Liver (tissue), 9 donors: ENCODE measurements around the gene CHRM2. TPM values are rescaled to one million over a fixed set of nuclear protein-coding genes. Genes with fewer than 3 reads are reported as not detected.

Source experiments
- DNase-seq: peaks from one replicate; pipeline ENCODE4 v3.0.0-alpha.2; 2017; ENCODE audit warnings: low spot score
- H3K27ac ChIP-seq, 2 donors: one replicate each; pipeline ENCODE4 v1.7.0; 2013; ENCODE audit warnings: inconsistent platforms in 2 of 2, low read length in 2 of 2, control low read depth in 1 of 2, low read depth in 1 of 2, mild to moderate bottlenecking in 1 of 2
- H3K27me3 ChIP-seq, 4 donors: one replicate each; pipeline versions ENCODE4 v1.6.1 to v1.7.0; 2013; ENCODE audit warnings: low read length in 3 of 4, inconsistent platforms in 1 of 4, mild to moderate bottlenecking in 1 of 4, moderate library complexity in 1 of 4; ENCODE audit not compliant: control insufficient read depth in 4 of 4, insufficient read depth in 4 of 4
- H3K36me3 ChIP-seq, 4 donors: one replicate each; pipeline versions ENCODE4 v1.6.1 to v1.7.0; 2013; ENCODE audit warnings: low read length in 3 of 4, mild to moderate bottlenecking in 3 of 4, low read depth in 1 of 4, moderate library complexity in 1 of 4; ENCODE audit not compliant: control insufficient read depth in 4 of 4, insufficient read depth in 3 of 4
- H3K4me1 ChIP-seq, 4 donors: one replicate each; pipeline versions ENCODE4 v1.6.1 to v1.7.0; 2013; ENCODE audit warnings: low read length in 3 of 4, mild to moderate bottlenecking in 3 of 4, moderate library complexity in 1 of 4; ENCODE audit not compliant: control insufficient read depth in 4 of 4, insufficient read depth in 4 of 4
- H3K4me3 ChIP-seq, 3 donors: one replicate each; pipeline versions ENCODE4 v1.6.1 to v1.7.0; 2013; ENCODE audit warnings: low read length in 3 of 3, control low read depth in 1 of 3, low read depth in 1 of 3, mild to moderate bottlenecking in 1 of 3
- H3K9ac ChIP-seq, 2 donors: one replicate each; pipeline ENCODE4 v1.7.0; 2013; ENCODE audit warnings: low read length in 2 of 2, mild to moderate bottlenecking in 2 of 2, moderate library complexity in 2 of 2, control low read depth in 1 of 2, low read depth in 1 of 2
- H3K9me3 ChIP-seq, 4 donors: one replicate each; pipeline versions ENCODE4 v1.6.1 to v1.7.0; 2013; ENCODE audit warnings: low read length in 3 of 4; ENCODE audit not compliant: control insufficient read depth in 4 of 4
- ATF3 ChIP-seq: IDR thresholded peaks from 2 replicates; pipeline ENCODE4 v1.6.1; 2016; ENCODE audit warnings: antibody characterized with exemption
- CTCF ChIP-seq: fragments of 150-350 bp; IDR thresholded peaks from 2 replicates; pipeline ENCODE4 v1.5.1; 2017; ENCODE audit warnings: improper control_type of control experiment, low read depth, low read length; ENCODE audit not compliant: missing input control
- EGR1 ChIP-seq, 2 donors: IDR thresholded peaks; 2 replicates each; pipeline ENCODE4 v1.6.1; 2016 to 2018; ENCODE audit warnings: antibody characterized with exemption in 2 of 2, low read depth in 2 of 2
- FOXA1 ChIP-seq: IDR thresholded peaks from 2 replicates; pipeline ENCODE4 v1.6.1; 2016; ENCODE audit warnings: antibody characterized with exemption
- FOXA2 ChIP-seq: IDR thresholded peaks from 2 replicates; pipeline ENCODE4 v1.6.1; 2016; ENCODE audit warnings: antibody characterized with exemption
- HNF4A ChIP-seq, 2 donors: conservative IDR thresholded peaks; 2 replicates each; pipeline ENCODE4 v1.6.1; 2016; ENCODE audit warnings: antibody characterized with exemption in 2 of 2, mild to moderate bottlenecking in 2 of 2
- HNF4G ChIP-seq: IDR thresholded peaks from 2 replicates; pipeline ENCODE4 v1.6.1; 2016; ENCODE audit warnings: antibody characterized with exemption
- MAX ChIP-seq: IDR thresholded peaks from 2 replicates; pipeline ENCODE4 v1.6.1; 2016; ENCODE audit warnings: antibody characterized with exemption
- NR2F2 ChIP-seq: IDR thresholded peaks from 2 replicates; pipeline ENCODE4 v1.6.1; 2016; ENCODE audit warnings: antibody characterized with exemption
- RAD21 ChIP-seq, 2 donors: IDR thresholded peaks; 2 replicates each; pipeline ENCODE4 v1.6.1; 2016; ENCODE audit warnings: antibody characterized with exemption in 2 of 2, mild to moderate bottlenecking in 2 of 2
- REST ChIP-seq: IDR thresholded peaks from 2 replicates; pipeline ENCODE4 v1.6.1; 2016; ENCODE audit warnings: antibody characterized with exemption, mild to moderate bottlenecking
- RXRA ChIP-seq, 2 donors: IDR thresholded peaks; 2 replicates each; pipeline ENCODE4 v1.6.1; 2017 to 2018; ENCODE audit warnings: antibody characterized with exemption in 2 of 2, mild to moderate bottlenecking in 1 of 2
- SP1 ChIP-seq: IDR thresholded peaks from 2 replicates; pipeline ENCODE4 v1.6.1; 2018; ENCODE audit warnings: antibody characterized with exemption, mild to moderate bottlenecking
- TAF1 ChIP-seq: conservative IDR thresholded peaks from 2 replicates; pipeline ENCODE4 v1.6.1; 2016; ENCODE audit warnings: antibody characterized with exemption, mild to moderate bottlenecking
- YY1 ChIP-seq: IDR thresholded peaks from 2 replicates; pipeline ENCODE4 v1.6.1; 2016; ENCODE audit warnings: antibody characterized with exemption, mild to moderate bottlenecking
- ZBTB33 ChIP-seq: IDR thresholded peaks from 2 replicates; pipeline ENCODE4 v1.6.1; 2016; ENCODE audit warnings: antibody characterized with exemption
- WGBS: extraction: QIAGEN DNeasy Blood & Tissue Kit; methylation state at CpG from one replicate; pipeline ENCODE4 v1.1.7; 2013; 5-methylcytosine and 5-hydroxymethylcytosine counted together
- polyA plus RNA-seq, 2 donors: library from polyadenylated mRNA; stranded (reverse) in 1 of 2; unstranded in 1 of 2; fragments of 200-250 nt in 1 of 2; fragments of >200 nt in 1 of 2; fragmentation: Nextera tagmentation in 1 of 2; extraction: Ambion mirVana in 1 of 2; gene quantifications; one replicate each; pipeline versions ENCODE4 v1.2.1 to v1.2.3, GENCODE V29; 2013 to 2015
- total RNA-seq, 2 donors: library from RNA; depleted of rRNA; stranded (reverse); fragments of >200 nt; gene quantifications; one replicate each; pipeline ENCODE4 v1.2.3, GENCODE V29; 2014
- donor health status: healthy.
- donor health status: healthy.
- donor health status: healthy.
- donor health status: healthy.
- donor health status: healthy.

The CHRM2 gene
- total and polyA plus RNA-seq, 4 donors, result 0.08 to 1.2 (median 0.30) TPM

GRCh38 chr7:136971776-136972175 lies 103.3 kb downstream of the CHRM2 start (continued):
- TF ChIP-seq REST (no peak), EGR1 (IDR thresholded peaks at IDR 0.05; ENCODE audit: low read depth in 2 of 2) (no peak), RAD21 (IDR thresholded peaks at IDR 0.05) (no peak), FOXA2 (no peak), HNF4A (conservative IDR thresholded peaks at IDR 0.05) (no peak), ATF3 (no peak), MAX (no peak), YY1 (no peak), FOXA1 (no peak), NR2F2 (no peak)

GRCh38 chr7:136976504-136977251 lies 108.2 kb downstream of the CHRM2 start:
- 32% methylated on average over 2 of the region's 2 CpGs for WGBS
- Histone ChIP-seq H3K27me3 (no peaks in the 10 kb centered on the region), H3K9me3 (peaks cover 0 to 4% (median 0%) of the 10 kb centered on the region in 4 donors), H3K36me3 (no peaks in the 10 kb centered on the region), H3K9ac (no peak overlapping the region), H3K4me3 (no peak overlapping the region), H3K4me1 (no peaks in the 10 kb centered on the region), H3K27ac (no peak overlapping the region)
- DNase-seq, result no peak
- TF ChIP-seq HNF4A (conservative IDR thresholded peaks at IDR 0.05), result no peak
- TF ChIP-seq RAD21 (IDR thresholded peaks at IDR 0.05), result no peak
- TF ChIP-seq RXRA (IDR thresholded peaks at IDR 0.05), result no peak
- TF ChIP-seq REST, result no peak

GRCh38 chr7:136993377-136993776 lies 124.9 kb downstream of the CHRM2 start:
- 20% methylated on average over 3 of the region's 3 CpGs for WGBS
- DNase-seq, result no peak
- no peaks in the 10 kb centered on the region for H3K36me3 ChIP-seq
- H3K27ac ChIP-seq, result no peak overlapping the region
- H3K9ac ChIP-seq, result no peak overlapping the region
- TF ChIP-seq NR2F2 (no peak), YY1 (no peak), EGR1 (IDR thresholded peaks at IDR 0.05; ENCODE audit: low read depth in 2 of 2) (no peak), SP1 (no peak), TAF1 (no peak), ATF3 (no peak), CTCF (no peak), HNF4G (no peak), ZBTB33 (no peak)
- no peak overlapping the region for H3K4me3 ChIP-seq
- no peaks in the 10 kb centered on the region for H3K27me3 ChIP-seq
- no peaks in the 10 kb centered on the region for H3K4me1 ChIP-seq
- H3K9me3 ChIP-seq, result no peaks in the 10 kb centered on the region
